Measurements from ENCODE around the gene CAMK2N1. TPM values are rescaled to one million over a fixed set of nuclear protein-coding genes. Genes with fewer than 3 reads are reported as not detected.

Gene CAMK2N1
- total and polyA plus RNA-seq, 2 donors from 2014 or later: 80.6 to 120 TPM

DNA sequence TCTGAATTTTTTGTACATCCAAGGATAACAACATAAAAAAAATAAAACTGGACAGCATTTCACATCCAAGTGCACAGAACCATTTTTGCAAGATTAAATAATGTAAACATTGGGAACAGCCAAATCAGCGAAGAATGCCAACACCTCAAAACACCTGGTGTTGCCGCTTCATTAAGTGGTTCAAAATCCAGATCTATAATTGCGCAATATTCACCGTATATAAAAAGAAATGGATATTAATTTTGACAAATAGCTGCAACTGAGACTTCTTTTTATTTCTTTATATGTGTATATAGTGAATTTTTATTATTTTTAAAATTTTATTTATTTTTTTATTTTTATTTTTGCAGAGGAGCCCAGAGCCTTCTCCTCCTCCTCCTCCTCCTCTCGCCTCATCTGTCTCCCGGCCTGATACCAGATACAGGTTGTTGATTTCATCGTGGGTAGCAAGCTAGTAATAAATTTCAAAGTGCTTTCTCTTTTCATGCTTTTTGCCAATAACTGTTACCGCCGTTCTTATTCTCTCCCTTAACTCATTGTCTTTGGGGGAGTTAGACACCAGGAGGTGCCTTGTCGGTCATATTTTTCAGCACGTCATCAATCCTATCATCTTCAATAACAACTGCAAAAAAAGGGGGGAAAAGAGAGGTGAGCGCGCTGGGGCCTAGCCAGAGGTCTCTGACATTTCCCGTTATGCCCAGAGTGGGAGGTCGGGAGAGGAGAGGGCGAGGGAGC lies 2.7 kb downstream of the CAMK2N1 start:
- Histone ChIP-seq H3K27me3 (ENCODE audit: control insufficient read depth, insufficient read depth, low read length) (no peaks in the 10 kb centered on the region), H3K9ac (ENCODE audit: low read length in 3 of 3) (peak overlapping the region in 2 of 3 donors; percentile 74 to 81), H3K36me3 (ENCODE audit: control insufficient read depth in 2 of 3, insufficient read depth in 3 of 3, low read length in 3 of 3) (no peaks in the 10 kb centered on the region), H3K27ac (ENCODE audit: low read depth in 2 of 2, low read length in 2 of 2) (peak overlapping the region; percentile 84 to 92), H3K4me3 (ENCODE audit: low read length in 3 of 3) (peak overlapping the region; percentile 70 to 85 (median 81)), H3K9me3 (ENCODE audit: control insufficient read depth in 2 of 3, insufficient read depth in 1 of 3, low read length in 3 of 3) (no peaks in the 10 kb centered on the region), H3K4me1 (ENCODE audit: control insufficient read depth in 2 of 3, insufficient read depth in 2 of 3, low read depth in 1 of 3, low read length in 3 of 3) (peaks cover 7 to 39% (median 27%) of the 10 kb centered on the region in 3 donors)
- intact Hi-C loops (cut with DNase I): no loop called here
- no peak for DNase-seq
- TF ChIP-seq, protein P1, sequence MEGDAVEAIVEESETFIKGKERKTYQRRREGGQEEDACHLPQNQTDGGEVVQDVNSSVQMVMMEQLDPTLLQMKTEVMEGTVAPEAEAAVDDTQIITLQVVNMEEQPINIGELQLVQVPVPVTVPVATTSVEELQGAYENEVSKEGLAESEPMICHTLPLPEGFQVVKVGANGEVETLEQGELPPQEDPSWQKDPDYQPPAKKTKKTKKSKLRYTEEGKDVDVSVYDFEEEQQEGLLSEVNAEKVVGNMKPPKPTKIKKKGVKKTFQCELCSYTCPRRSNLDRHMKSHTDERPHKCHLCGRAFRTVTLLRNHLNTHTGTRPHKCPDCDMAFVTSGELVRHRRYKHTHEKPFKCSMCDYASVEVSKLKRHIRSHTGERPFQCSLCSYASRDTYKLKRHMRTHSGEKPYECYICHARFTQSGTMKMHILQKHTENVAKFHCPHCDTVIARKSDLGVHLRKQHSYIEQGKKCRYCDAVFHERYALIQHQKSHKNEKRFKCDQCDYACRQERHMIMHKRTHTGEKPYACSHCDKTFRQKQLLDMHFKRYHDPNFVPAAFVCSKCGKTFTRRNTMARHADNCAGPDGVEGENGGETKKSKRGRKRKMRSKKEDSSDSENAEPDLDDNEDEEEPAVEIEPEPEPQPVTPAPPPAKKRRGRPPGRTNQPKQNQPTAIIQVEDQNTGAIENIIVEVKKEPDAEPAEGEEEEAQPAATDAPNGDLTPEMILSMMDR (IDR thresholded peaks at IDR 0.05; ENCODE audit: borderline replicate concordance, extremely low read depth, insufficient read depth): no peak
- FAIRE-seq: no peak

DNA sequence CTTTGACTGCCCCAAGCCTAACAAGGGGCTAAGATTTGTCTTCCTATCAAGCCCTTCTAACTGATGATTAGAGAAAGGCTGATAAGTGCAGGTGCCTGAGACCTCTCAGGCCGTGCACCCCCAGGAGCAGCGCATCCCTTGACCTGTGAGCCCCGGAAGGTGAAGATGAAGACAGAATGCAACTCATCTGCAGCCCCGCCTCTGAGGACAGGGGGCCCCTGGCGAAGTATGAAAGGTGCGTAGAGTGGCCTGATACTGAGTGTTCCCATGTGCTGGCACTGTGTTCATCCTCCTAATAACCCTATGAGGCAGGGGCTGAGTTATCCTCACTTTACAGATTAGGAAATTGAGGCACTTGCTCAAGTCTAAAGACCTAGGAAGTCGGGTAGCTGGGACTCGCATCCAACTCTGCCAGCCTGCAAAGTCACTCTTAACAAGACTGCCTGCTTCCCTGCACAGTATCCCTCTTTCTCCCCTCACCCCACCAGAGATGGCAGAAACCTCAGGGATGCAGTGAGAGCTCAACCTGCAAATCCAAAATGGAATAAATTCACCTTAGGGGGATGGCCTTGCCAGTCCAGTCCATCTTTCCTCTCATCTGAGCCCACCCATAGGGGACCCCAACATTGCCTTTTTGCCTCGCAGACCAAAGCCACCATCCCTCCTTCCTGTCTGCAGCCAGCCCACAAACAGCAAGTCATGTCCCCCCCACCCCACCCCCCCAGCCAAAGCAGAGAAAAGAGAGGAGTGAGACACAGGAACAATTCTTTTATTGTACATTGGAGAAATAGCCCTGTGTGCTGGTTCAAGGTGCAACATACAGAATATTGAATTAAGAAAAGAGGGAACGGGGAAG lies 4.1 kb downstream of the CAMK2N1 start:
- Histone ChIP-seq H3K4me3 (ENCODE audit: low read length in 3 of 3) (peak overlapping the region in 1 of 3 donors; percentile 1), H3K4me1 (ENCODE audit: control insufficient read depth in 2 of 3, insufficient read depth in 2 of 3, low read depth in 1 of 3, low read length in 3 of 3) (peaks cover 10 to 46% (median 33%) of the 10 kb centered on the region in 3 donors), H3K27me3 (ENCODE audit: control insufficient read depth, insufficient read depth, low read length) (no peaks in the 10 kb centered on the region), H3K9ac (ENCODE audit: low read length in 3 of 3) (peak overlapping the region in 1 of 3 donors; percentile 24), H3K9me3 (ENCODE audit: control insufficient read depth in 2 of 3, insufficient read depth in 1 of 3, low read length in 3 of 3) (no peaks in the 10 kb centered on the region), H3K36me3 (ENCODE audit: control insufficient read depth in 2 of 3, insufficient read depth in 3 of 3, low read length in 3 of 3) (no peaks in the 10 kb centered on the region), H3K27ac (ENCODE audit: low read depth in 2 of 2, low read length in 2 of 2) (peak overlapping the region; percentile 82 to 89)
- TF ChIP-seq, protein P1 (IDR thresholded peaks at IDR 0.05; ENCODE audit: borderline replicate concordance, extremely low read depth, insufficient read depth): no peak
- no peak for DNase-seq
- intact Hi-C loops (cut with DNase I): no loop called here
- FAIRE-seq: no peak

DNA sequence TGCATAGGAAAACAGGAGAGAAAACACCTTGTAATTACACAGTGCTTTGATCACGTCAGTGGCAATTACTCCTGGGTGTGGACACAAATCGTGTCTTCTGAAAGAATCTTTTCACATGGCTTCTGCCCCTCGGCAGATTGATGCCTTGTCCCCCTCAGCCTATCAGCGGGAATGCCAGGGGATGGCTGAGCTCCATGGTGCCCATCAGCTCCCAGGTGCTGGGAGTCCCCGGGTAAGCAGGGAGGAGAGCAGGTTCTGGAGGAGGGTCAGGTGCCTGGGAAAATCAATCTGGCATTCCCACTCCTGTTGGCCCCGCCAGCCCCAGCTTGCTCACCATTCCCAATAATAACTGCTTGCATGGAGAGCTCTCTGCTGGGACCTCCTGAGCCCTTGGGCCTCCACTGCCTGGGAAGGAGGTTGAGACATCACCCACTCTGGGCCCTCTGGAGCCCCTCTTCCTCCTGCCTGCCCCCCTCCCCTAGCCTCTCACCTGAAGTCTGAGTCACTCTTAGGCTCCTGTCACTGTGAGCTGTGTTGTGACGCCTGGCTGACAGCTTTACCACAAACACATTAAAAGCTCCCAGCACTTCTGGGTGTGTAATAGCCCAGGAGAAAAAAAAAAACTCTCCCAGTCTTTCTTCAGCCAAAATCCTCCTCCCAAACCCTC lies 4.9 kb downstream of the CAMK2N1 start:
- Histone ChIP-seq H3K9ac (ENCODE audit: low read length in 3 of 3) (peak overlapping the region in 2 of 3 donors; percentile 24 to 35), H3K36me3 (ENCODE audit: control insufficient read depth in 2 of 3, insufficient read depth in 3 of 3, low read length in 3 of 3) (no peaks in the 10 kb centered on the region), H3K4me3 (ENCODE audit: low read length in 3 of 3) (peak overlapping the region in 1 of 3 donors; percentile 2), H3K9me3 (ENCODE audit: control insufficient read depth in 2 of 3, insufficient read depth in 1 of 3, low read length in 3 of 3) (no peaks in the 10 kb centered on the region), H3K27ac (ENCODE audit: low read depth in 2 of 2, low read length in 2 of 2) (peak overlapping the region; percentile 82 to 89), H3K4me1 (ENCODE audit: control insufficient read depth in 2 of 3, insufficient read depth in 2 of 3, low read depth in 1 of 3, low read length in 3 of 3) (peaks cover 14 to 49% (median 37%) of the 10 kb centered on the region in 3 donors), H3K27me3 (ENCODE audit: control insufficient read depth, insufficient read depth, low read length) (no peaks in the 10 kb centered on the region)
- TF ChIP-seq, protein P1 (IDR thresholded peaks at IDR 0.05; ENCODE audit: borderline replicate concordance, extremely low read depth, insufficient read depth): no peak
- DNase-seq: peak in 4 of 5 donors; percentile 39 to 69 (median 56)
- FAIRE-seq: no peak
- intact Hi-C loops (cut with DNase I): no loop called here

Data from kidney (tissue), 14 donors.